GM23248 (cell line): Measurements from ENCODE around the gene STAM. TPM values are rescaled to one million over a fixed set of nuclear protein-coding genes. Genes with fewer than 3 reads are reported as not detected.

Experiments used
- DNase-seq: peaks from one replicate; pipeline ENCODE4 v3.0.0-alpha.2; 2015
- H2AFZ ChIP-seq: fragments of 200-600 bp; sonication (generic); 2 replicates; pipeline ENCODE4 v1.6.1; 2016; ENCODE audit warnings: antibody characterized with exemption
- H3F3A ChIP-seq: fragments of 200-600 bp; sonication (generic); 2 replicates; pipeline ENCODE4 v1.6.1; 2016; ENCODE audit warnings: mild to moderate bottlenecking, antibody characterized with exemption, mixed run types; ENCODE audit not compliant: insufficient read depth
- H3K27ac ChIP-seq: fragments of 200-600 bp; sonication (generic); 2 replicates; pipeline ENCODE4 v1.5.1; 2016; ENCODE audit warnings: mild to moderate bottlenecking
- H3K27me3 ChIP-seq: fragments of 200-600 bp; sonication (generic); replicated peaks from 2 replicates; pipeline ENCODE4 v1.6.1; 2016; ENCODE audit warnings: mild to moderate bottlenecking; ENCODE audit not compliant: insufficient read depth
- H3K36me3 ChIP-seq: fragments of 200-600 bp; sonication (generic); 2 replicates; pipeline ENCODE4 v1.6.1; 2016; ENCODE audit warnings: low read depth, mild to moderate bottlenecking
- H3K4me1 ChIP-seq: fragments of 200-600 bp; sonication (generic); 2 replicates; pipeline ENCODE4 v1.6.1; 2016; ENCODE audit warnings: mild to moderate bottlenecking; ENCODE audit not compliant: insufficient read depth
- H3K4me2 ChIP-seq: fragments of 200-600 bp; sonication (generic); one replicate; pipeline ENCODE4 v1.6.1; 2016; ENCODE audit warnings: mild to moderate bottlenecking; ENCODE audit not compliant: unreplicated experiment
- H3K4me3 ChIP-seq: fragments of 200-600 bp; sonication (generic); 2 replicates; pipeline ENCODE4 v1.5.1; 2016; ENCODE audit warnings: mild to moderate bottlenecking
- H3K79me2 ChIP-seq: fragments of 200-600 bp; sonication (generic); 2 replicates; pipeline ENCODE4 v1.6.1; 2016; ENCODE audit warnings: mild to moderate bottlenecking; ENCODE audit not compliant: insufficient read depth
- H3K9ac ChIP-seq: fragments of 200-600 bp; sonication (generic); 2 replicates; pipeline ENCODE4 v1.6.1; 2016; ENCODE audit warnings: mild to moderate bottlenecking
- H3K9me2 ChIP-seq: fragments of 200-600 bp; sonication (generic); 2 replicates; pipeline ENCODE4 v1.6.1; 2016; ENCODE audit warnings: mixed run types, mild to moderate bottlenecking, moderate library complexity; ENCODE audit not compliant: insufficient read depth
- H3K9me3 ChIP-seq: fragments of 200-600 bp; sonication (generic); one replicate; pipeline ENCODE4 v1.6.1; 2017; ENCODE audit warnings: low read depth
- H4K20me1 ChIP-seq: fragments of 200-600 bp; sonication (generic); 2 replicates; pipeline ENCODE4 v1.6.0; 2016; ENCODE audit not compliant: insufficient read depth
- EZH2 ChIP-seq: fragments of 200-600 bp; sonication (generic); IDR thresholded peaks from 2 replicates; pipeline ENCODE4 v1.6.1; 2018; ENCODE audit warnings: antibody characterized with exemption, mild to moderate bottlenecking; ENCODE audit not compliant: insufficient read depth, poor library complexity, severe bottlenecking
- EZH2phosphoT487 ChIP-seq: fragments of 200-600 bp; sonication (generic); IDR thresholded peaks from 2 replicates; pipeline ENCODE4 v1.6.1; 2018; ENCODE audit warnings: antibody characterized with exemption, moderate library complexity, mild to moderate bottlenecking, low read depth; ENCODE audit not compliant: insufficient read depth
- WGBS, 2 experiments: methylation state at CpG; one replicate each; pipeline ENCODE4 v1.1.6; 2015 to 2017; ENCODE audit warnings: low lambda C conversion rate in 2 of 2, low coverage in 1 of 2; ENCODE audit errors: missing lambda C conversion rate in 2 of 2; 5-methylcytosine and 5-hydroxymethylcytosine counted together
- in situ Hi-C: fragments of 300-500 bp; cut with MboI; formaldehyde crosslinking; loops from 2 replicates; pipeline ENCODE4 v1.15.0; 2020
- polyA plus RNA-seq: library from polyadenylated mRNA; unstranded; fragments of >200 nt; fragmentation: Nextera tagmentation; extraction: Ambion mirVana; gene quantifications from 2 replicates; pipeline ENCODE4 v1.2.1, GENCODE V29; 2016
- total RNA-seq: library from RNA; depleted of rRNA; stranded (reverse); fragments of >200 nt; shearing (Covaris generic); gene quantifications from 2 replicates; pipeline ENCODE4 v1.2.3, GENCODE V29; 2014

Gene STAM
- total and polyA plus RNA-seq, 2 experiments from 2014 or later: 25.2 to 29.2 TPM

GRCh38 chr10:17669185-17669872 lies 25.4 kb downstream of the STAM start:
- in situ Hi-C loops: no loop called here
- Histone ChIP-seq H4K20me1 (no peaks in the 10 kb centered on the region), H3K9me3 (no peaks in the 10 kb centered on the region), H3K79me2 (peaks cover 82% of the 10 kb centered on the region), H3K4me3 (no peak overlapping the region), H3K27me3 (no peaks in the 10 kb centered on the region), H3K9ac (no peak overlapping the region), H3K36me3 (no peaks in the 10 kb centered on the region), H3K9me2 (no peaks in the 10 kb centered on the region), H3F3A (peaks cover 49% of the 10 kb centered on the region), H3K27ac (no peak overlapping the region), H3K4me2 (no peak overlapping the region), H2AFZ (no peak overlapping the region), H3K4me1 (peaks cover 48% of the 10 kb centered on the region)
- WGBS, 2 experiments: 80% methylated on average over 10 to 11 of the region's 11 CpGs
- no peak for TF ChIP-seq EZH2phosphoT487
- TF ChIP-seq EZH2: no peak
- DNase-seq: no peak

- H3K36me3 ChIP-seq: no peaks in the 10 kb centered on the region
- in situ Hi-C loops: no loop called here
- peaks cover 84% of the 10 kb centered on the region for H3K79me2 ChIP-seq
- WGBS, 2 experiments: 73 to 76% methylated on average over 3 of the region's 3 CpGs
- peaks cover 56% of the 10 kb centered on the region for H3K4me1 ChIP-seq
- no peaks in the 10 kb centered on the region for H4K20me1 ChIP-seq
- no peaks in the 10 kb centered on the region for H3K9me3 ChIP-seq
- H3K4me3 ChIP-seq: no peak overlapping the region
- no peak overlapping the region for H3K27ac ChIP-seq
- no peak for TF ChIP-seq EZH2
- no peak for TF ChIP-seq EZH2phosphoT487
- no peak for DNase-seq
- H3K9me2 ChIP-seq: no peaks in the 10 kb centered on the region
- no peaks in the 10 kb centered on the region for H3K27me3 ChIP-seq
- H3F3A ChIP-seq: peaks cover 60% of the 10 kb centered on the region
- H3K9ac ChIP-seq: no peak overlapping the region
- no peak overlapping the region for H3K4me2 ChIP-seq
- no peak overlapping the region for H2AFZ ChIP-seq
Observed at GRCh38 chr10:17671307-17671706, 27.4 kb downstream of the STAM start.

- H3K4me1 ChIP-seq: peaks cover 51% of the 10 kb centered on the region
- H3K9ac ChIP-seq: peak overlapping the region; percentile 62
- H3K9me2 ChIP-seq: no peaks in the 10 kb centered on the region
- peaks cover 40% of the 10 kb centered on the region for H3F3A ChIP-seq
- in situ Hi-C loops: no loop called here
- H3K4me3 ChIP-seq: peak overlapping the region; percentile 62
- peak; percentile 96 for DNase-seq
- no peak for TF ChIP-seq EZH2phosphoT487
- no peak for TF ChIP-seq EZH2
- 0 to 2% methylated on average over 5 of the region's 5 CpGs for WGBS, 2 experiments
- no peaks in the 10 kb centered on the region for H4K20me1 ChIP-seq
- H3K27ac ChIP-seq: peak overlapping the region; percentile 84
- H3K27me3 ChIP-seq: no peaks in the 10 kb centered on the region
- peaks cover 84% of the 10 kb centered on the region for H3K79me2 ChIP-seq
- H3K9me3 ChIP-seq: no peaks in the 10 kb centered on the region
- H3K36me3 ChIP-seq: no peaks in the 10 kb centered on the region
- H3K4me2 ChIP-seq: peak overlapping the region; percentile 89
- H2AFZ ChIP-seq: 0 out of 2 replicates have a peak overlapping the region, but pooled peaks have one; percentile 1
Observed at GRCh38 chr10:17673471-17674061, 29.6 kb downstream of the STAM start.

- Histone ChIP-seq H3K4me1 (peaks cover 44% of the 10 kb centered on the region), H3K9me3 (no peaks in the 10 kb centered on the region), H3K9ac (no peak overlapping the region; the same call in 1 of the 2 replicates), H3K9me2 (no peaks in the 10 kb centered on the region), H3K4me3 (no peak overlapping the region), H3K27ac (peak overlapping the region; percentile 84), H3K79me2 (peaks cover 84% of the 10 kb centered on the region), H4K20me1 (no peaks in the 10 kb centered on the region), H3K27me3 (no peaks in the 10 kb centered on the region), H2AFZ (no peak overlapping the region), H3F3A (peaks cover 40% of the 10 kb centered on the region), H3K4me2 (peak overlapping the region; percentile 89), H3K36me3 (no peaks in the 10 kb centered on the region)
- in situ Hi-C loops: no loop called here
- TF ChIP-seq EZH2phosphoT487: no peak
- TF ChIP-seq EZH2: no peak
- no peak for DNase-seq
Observed at GRCh38 chr10:17674566-17674965, 30.6 kb downstream of the STAM start.
